ENCODE measurements around the gene ETV4. TPM values are rescaled to one million over a fixed set of nuclear protein-coding genes. Genes with fewer than 3 reads are reported as not detected.
"Not testable (repeated sequence)": the region's sequence is repeated elsewhere in the genome, so short reads cannot be mapped to it uniquely, and the experiment has no call there.

The ETV4 gene
- total and polyA plus RNA-seq, 7 donors = 0.46 to 2.6 (median 1.2) TPM; not detected in 2

DNA sequence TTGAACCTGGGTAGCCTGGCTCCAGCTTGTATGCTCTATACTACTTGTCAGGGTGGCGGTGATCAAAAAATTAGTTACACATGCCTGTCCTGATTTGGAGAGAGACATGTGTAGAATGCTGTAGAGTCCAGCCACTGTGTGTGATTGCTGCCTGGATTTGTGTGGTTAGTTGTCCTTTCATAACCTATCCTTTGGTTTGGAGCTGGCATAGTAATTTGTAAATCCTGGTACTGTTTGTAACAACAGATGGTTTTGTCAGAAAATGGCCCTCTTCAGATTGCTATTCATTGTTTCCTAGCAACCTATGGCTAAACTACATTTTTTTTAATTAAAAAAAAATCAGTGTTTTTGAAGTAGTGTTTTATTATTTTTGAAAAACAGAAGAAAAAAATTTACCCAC, 30.5 kb downstream of the ETV4 start:
- no peak for DNase-seq
- intact Hi-C loops (cut with DNase I) = no loop called here

DNA sequence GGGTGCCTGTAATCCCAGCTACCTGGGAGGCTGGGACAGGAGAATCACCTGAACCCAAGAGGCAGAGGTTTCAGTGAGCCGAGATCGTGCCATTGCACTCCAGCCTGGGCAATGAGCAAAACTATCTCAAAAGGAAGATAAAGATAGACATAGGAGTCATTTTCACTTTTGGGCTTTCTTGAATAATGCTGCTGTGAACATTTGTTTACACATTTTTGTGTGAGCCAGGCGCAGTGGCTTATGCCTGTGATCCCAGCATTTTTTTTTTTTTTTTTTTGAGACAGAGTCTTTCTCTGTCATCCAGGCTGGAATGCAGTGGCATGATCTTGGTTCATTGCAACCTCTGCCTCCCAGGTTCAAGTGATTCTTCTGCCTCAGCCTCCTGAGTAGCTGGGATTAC, 34.9 kb downstream of the ETV4 start:
- H3K27me3 ChIP-seq; H3K9me3 ChIP-seq; H3K4me1 ChIP-seq; H3K27ac ChIP-seq; H3K4me3 ChIP-seq; DNase-seq; intact Hi-C loops (cut with DNase I): not testable (repeated sequence)
- peaks cover 13 to 99% (median 57%) of the 10 kb centered on the region in 4 donors for H3K36me3 ChIP-seq
- 93 to 95% methylated on average over 3 of the region's 3 CpGs for WGBS, 2 donors

More for the DNA sequence above, 30.5 kb downstream of the ETV4 start:
- TF ChIP-seq EP300 (IDR thresholded peaks at IDR 0.05) = no peak
- TF ChIP-seq, protein P1, sequence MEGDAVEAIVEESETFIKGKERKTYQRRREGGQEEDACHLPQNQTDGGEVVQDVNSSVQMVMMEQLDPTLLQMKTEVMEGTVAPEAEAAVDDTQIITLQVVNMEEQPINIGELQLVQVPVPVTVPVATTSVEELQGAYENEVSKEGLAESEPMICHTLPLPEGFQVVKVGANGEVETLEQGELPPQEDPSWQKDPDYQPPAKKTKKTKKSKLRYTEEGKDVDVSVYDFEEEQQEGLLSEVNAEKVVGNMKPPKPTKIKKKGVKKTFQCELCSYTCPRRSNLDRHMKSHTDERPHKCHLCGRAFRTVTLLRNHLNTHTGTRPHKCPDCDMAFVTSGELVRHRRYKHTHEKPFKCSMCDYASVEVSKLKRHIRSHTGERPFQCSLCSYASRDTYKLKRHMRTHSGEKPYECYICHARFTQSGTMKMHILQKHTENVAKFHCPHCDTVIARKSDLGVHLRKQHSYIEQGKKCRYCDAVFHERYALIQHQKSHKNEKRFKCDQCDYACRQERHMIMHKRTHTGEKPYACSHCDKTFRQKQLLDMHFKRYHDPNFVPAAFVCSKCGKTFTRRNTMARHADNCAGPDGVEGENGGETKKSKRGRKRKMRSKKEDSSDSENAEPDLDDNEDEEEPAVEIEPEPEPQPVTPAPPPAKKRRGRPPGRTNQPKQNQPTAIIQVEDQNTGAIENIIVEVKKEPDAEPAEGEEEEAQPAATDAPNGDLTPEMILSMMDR (IDR thresholded peaks at IDR 0.05) = no peak
- TF ChIP-seq POLR2AphosphoS5 (IDR thresholded peaks at IDR 0.05) = no peak
- no peak for TF ChIP-seq POLR2A (IDR thresholded peaks at IDR 0.05)
- H3K27ac ChIP-seq = no peak overlapping the region
- 99 to 100% methylated on average over 1 of the region's 1 CpG for WGBS, 2 donors
- H3K4me1 ChIP-seq = no peaks in the 10 kb centered on the region
- H3K27me3 ChIP-seq = no peaks in the 10 kb centered on the region
- H3K36me3 ChIP-seq = peaks cover 21 to 99% (median 54%) of the 10 kb centered on the region in 4 donors
- no peak overlapping the region for H3K4me3 ChIP-seq
- no peaks in the 10 kb centered on the region for H3K9me3 ChIP-seq

DNA sequence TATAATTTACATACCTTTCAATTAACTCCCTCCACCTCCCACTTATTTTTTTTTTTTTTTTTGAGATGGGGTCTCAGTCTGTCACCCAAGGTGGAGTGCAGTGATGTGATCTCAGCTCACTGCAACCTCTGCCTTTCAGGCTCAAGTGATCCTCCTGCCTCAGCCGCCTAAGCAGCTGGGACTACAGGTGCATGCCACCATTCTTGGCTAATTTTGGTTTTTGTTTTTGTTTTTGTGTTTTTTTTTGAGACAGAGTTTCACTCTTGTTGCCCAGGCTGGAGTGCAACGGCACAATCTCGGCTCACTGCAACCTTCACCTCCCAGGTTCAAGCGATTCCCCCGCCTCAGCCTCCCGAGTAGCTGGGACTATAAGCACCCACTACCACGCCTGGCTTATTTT, 36.7 kb downstream of the ETV4 start:
- DNase-seq; H3K4me1 ChIP-seq; H3K4me3 ChIP-seq; H3K27me3 ChIP-seq; intact Hi-C loops (cut with DNase I); H3K27ac ChIP-seq; H3K9me3 ChIP-seq: not testable (repeated sequence)
- peaks cover 23 to 99% (median 70%) of the 10 kb centered on the region in 4 donors for H3K36me3 ChIP-seq
- WGBS, 2 donors = 95% methylated on average over 7 of the region's 7 CpGs

DNA sequence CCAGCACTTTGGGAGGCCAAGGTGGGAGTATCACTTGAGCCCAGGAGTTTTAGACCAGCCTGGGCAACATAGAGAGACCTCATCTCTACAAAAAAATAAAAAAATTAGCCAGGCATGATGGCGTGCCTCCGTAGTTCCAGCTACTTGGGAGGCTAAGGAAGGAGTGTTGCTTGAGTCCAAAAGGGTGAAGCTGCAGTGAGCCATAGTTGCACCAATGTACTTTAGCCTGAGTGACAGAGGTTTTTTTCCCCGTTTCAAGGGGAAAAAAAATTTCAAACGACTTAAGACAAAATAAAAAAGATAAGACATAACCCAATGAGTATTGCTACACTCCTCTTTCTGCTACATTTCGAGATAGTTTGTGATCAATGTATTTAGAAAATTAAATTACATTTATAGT, 55.5 kb downstream of the ETV4 start:
- no peaks in the 10 kb centered on the region for H3K27me3 ChIP-seq

DNA sequence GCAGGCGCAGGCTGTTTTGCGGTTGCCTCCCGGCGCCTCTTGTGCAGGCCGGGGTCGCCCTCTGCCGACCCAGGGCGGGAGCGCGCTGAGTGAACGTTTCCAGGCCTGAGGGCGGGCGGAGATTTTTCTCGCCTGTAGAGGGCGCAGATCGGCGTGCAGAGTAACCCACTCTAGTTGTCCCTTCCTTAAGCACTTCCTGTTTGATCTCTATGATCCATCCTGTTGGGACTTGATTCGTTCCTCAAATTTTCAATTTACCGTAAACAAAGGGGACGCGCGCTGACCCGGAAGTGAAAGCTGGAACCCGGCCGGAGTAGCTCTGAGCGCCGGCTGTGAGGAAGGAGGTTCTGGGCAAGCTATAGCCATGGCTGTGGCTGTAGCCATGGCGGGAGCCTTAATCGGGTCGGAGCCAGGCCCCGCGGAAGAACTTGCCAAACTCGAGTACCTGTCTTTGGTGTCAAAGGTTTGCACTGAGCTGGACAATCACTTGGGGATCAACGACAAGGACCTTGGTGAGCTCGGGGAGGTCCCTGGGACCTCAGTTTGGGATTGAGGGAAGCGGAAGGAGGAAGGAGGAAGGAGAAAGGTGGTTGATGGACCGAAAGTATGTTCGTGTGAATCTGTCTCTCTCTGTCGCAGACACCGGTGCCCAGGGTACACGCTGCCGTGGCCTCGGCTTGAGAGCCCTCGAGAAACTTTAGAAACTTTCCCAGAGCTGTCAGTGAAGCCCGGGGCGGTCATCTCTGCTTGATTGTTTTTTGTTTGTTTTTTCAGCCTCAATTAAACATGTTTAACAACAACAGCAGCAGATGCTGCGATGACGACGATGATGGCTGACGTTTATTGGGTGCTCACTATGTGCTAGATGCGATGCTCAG, 62.2 kb downstream of the ETV4 start, which contains the start of gene DHX8:
Gene DHX8, plus strand, starts transcription at position 302 of the 878 bp plus-strand sequence. Its CDS starts 63 bp downstream, at position 365.
- H3K27ac ChIP-seq = peak within 1 kb of the TSS; percentile 82 to 89 (median 85)
- 0% methylated on average over 51 of the region's 51 CpGs for WGBS, 2 donors
- DNase-seq = peak; percentile 98
- H3K4me1 ChIP-seq = peaks cover 0 to 34% (median 26%) of the 10 kb centered on the region in 4 donors
- H3K9me3 ChIP-seq = no peaks in the 10 kb centered on the region
- H3K4me3 ChIP-seq = peak within 1 kb of the TSS; percentile 67 to 78 (median 71)
- TF ChIP-seq POLR2AphosphoS5 (IDR thresholded peaks at IDR 0.05) (peak; percentile 65 to 90 (median 86)), POLR2A (IDR thresholded peaks at IDR 0.05) (peak; percentile 65 to 72), EP300 (IDR thresholded peaks at IDR 0.05) (peak in 2 of 4 donors; percentile 7 to 21)
- TF ChIP-seq, protein P1 (IDR thresholded peaks at IDR 0.05) = peak; percentile 100
- no peaks in the 10 kb centered on the region for H3K36me3 ChIP-seq
- no peaks in the 10 kb centered on the region for H3K27me3 ChIP-seq
- intact Hi-C loops (cut with DNase I) = loop anchor here (1.0 to 5.0 kb wide), 3 partner anchors 52 to 90 kb away; no protein-coding TSS in a partner anchor

More for the DNA sequence above, 55.5 kb downstream of the ETV4 start:
- Histone ChIP-seq H3K9me3 (no peaks in the 10 kb centered on the region), H3K27ac (no peak overlapping the region), H3K4me1 (peaks cover 0 to 15% (median 5%) of the 10 kb centered on the region in 4 donors), H3K36me3 (peaks cover 29 to 58% (median 47%) of the 10 kb centered on the region in 4 donors), H3K4me3 (no peak overlapping the region)
- TF ChIP-seq EP300 (IDR thresholded peaks at IDR 0.05) = no peak
- TF ChIP-seq POLR2A (IDR thresholded peaks at IDR 0.05) = no peak
- TF ChIP-seq POLR2AphosphoS5 (IDR thresholded peaks at IDR 0.05) = no peak
- TF ChIP-seq, protein P1 (IDR thresholded peaks at IDR 0.05) = no peak
- no peak for DNase-seq
- intact Hi-C loops (cut with DNase I) = no loop called here
- WGBS, 2 donors = 82 to 92% methylated on average over 5 of the region's 5 CpGs

Data from sigmoid colon (tissue), 7 donors.